Caki2 (cell line): ENCODE data around the gene UMPS. TPM values are rescaled to one million over a fixed set of nuclear protein-coding genes. Genes with fewer than 3 reads are reported as not detected.

Experiments used
- DNase-seq: peaks from one replicate; pipeline ENCODE4 v3.0.0-alpha.2; 2015; ENCODE audit warnings: low read depth
- in situ Hi-C: cut with HindIII; loops from 2 replicates; pipeline ENCODE4 v1.10.0; 2016; ENCODE audit warnings: low sequenced_read_pairs, low pct_unique_long_range_greater_than_20kb, mixed read lengths
- total RNA-seq: library from RNA; depleted of rRNA; stranded (reverse); fragments of >200 nt; shearing (Covaris generic); gene quantifications from 2 replicates; pipeline ENCODE4 v1.2.3, GENCODE V29; 2014; ENCODE audit warnings: low replicate concordance

Gene UMPS
- total RNA-seq, 1 experiment from 2014 or later, result 49.3 TPM

DNA sequence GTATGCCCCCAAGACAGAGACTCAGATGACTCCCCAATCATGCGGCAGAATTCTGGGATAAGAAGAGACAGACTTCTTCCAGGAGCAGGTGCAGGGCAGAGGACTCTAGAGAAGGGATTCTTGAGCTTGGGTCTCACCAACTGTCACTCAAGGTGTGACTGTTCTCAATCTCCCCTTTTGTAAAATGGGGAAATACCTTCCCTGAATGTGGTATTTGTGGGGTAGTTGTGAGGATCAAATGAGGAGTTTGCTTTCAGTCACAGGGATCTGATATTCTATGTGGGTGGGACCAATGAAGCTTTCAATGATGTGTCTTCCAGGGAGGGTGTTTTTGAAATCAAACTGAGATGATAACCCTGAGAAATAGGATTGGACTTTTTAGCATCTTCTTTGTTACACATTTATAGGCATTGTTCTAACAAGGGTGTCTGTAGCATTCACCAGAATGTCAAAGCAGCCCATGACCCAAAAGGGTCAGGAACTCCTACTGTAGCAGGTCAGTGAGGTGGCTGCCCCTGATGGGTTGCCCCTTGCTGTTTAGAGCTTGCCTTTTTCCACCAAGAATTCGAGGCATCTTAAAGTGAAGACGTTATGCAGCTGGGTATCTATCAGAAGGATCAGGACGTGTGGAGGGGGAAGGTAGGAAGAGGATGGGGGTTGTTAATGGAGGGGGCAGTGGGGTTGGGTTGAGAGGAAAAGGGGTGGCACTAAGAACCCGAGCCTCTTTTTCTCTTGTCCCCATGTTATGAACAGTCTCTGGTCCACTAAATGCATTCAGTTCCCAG, 28.8 kb downstream of the UMPS start:
- in situ Hi-C loops, result loop anchor here (25.0 kb wide), 1 partner anchor 128 kb away; the partner anchor contains the start of gene ITGB5
- DNase-seq, result no peak

DNA sequence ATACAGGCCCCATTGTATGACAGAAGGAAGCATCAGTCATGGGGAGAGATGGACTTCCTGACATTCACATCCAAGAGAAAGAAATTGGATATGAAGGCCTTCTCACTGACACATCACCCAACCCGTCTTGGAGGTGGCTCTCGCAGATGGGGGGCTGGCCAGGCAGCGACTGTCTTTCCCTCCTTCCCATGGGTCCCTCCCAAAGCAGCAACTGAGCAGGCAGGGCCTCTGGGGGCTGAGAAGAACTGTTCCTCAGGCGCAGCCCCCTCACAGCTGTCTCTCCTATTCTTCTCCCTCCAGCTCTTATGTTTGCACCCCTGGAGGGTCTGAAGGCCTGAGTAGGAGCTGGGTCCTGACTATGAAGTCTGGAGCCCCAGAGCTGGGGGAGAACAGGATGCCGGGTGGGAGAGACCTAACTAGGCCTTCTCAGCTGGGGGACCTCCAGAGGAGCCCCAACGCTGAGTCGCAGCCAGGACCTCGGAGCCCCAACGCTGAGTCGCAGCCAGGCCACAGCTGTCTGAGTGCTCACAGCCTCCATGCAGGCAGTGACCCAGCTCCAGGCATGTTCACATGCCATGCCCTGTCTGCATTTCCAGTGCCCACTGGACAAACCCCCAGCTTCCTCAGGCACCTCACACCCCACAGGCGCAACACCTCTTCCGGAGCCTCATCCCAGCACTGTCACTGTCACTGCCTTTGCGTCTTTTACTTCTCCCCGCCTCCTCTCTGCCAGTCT, 29.6 kb downstream of the UMPS start:
- no peak for DNase-seq
- in situ Hi-C loops, result loop anchor here (25.0 kb wide), 1 partner anchor 127 kb away; the partner anchor contains the start of gene ITGB5

DNA sequence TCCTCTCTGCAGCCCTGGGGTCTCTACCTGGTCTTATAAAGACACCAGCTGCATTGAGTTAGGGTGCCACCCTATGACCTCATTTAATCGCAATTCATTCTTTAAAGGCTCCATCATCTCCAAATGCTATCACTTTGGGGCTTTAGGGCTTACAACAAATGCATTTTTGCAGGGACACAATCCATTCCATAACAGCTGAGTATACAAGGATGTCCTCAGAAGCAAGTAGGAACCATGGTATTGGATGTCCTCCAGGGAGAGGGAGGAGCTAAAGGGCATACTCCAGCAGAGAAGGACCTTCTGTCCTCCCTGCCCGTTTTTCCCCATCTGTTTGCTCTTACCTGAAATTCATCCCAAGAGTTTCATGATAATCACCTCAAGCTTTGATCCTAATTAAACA, 30.3 kb downstream of the UMPS start:
- in situ Hi-C loops, result loop anchor here (25.0 kb wide), 1 partner anchor 127 kb away; the partner anchor contains the start of gene ITGB5
- peak; percentile 18 for DNase-seq

DNA sequence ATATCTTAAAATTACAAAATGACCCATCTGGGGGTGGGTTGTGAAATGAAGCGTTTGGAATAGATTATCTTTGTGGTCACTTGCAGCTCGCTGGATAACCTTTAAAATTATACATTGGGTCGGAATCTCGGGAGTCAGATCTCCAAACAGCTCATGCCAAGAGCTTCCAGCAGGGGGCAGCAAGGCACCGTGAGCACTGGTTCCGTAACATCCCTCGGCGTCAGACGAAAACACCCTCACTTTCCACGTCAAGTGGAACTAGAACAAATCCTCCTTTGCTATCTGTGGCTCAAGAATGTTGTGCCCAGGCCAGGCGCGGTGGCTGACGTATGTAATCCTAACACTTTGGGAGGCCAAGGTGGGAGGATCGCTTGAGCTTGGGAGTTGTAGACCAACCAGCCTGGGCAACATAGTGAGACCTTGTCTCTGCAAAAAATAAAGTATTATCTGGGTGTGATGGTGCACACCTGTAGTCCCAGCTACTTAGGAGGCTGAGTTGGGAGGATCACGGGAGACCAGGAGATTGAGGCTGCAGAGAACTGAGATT, 31.1 kb downstream of the UMPS start:
- in situ Hi-C loops, result loop anchor here (25.0 kb wide), 1 partner anchor 126 kb away; the partner anchor contains the start of gene ITGB5
- peak; percentile 61 for DNase-seq

DNA sequence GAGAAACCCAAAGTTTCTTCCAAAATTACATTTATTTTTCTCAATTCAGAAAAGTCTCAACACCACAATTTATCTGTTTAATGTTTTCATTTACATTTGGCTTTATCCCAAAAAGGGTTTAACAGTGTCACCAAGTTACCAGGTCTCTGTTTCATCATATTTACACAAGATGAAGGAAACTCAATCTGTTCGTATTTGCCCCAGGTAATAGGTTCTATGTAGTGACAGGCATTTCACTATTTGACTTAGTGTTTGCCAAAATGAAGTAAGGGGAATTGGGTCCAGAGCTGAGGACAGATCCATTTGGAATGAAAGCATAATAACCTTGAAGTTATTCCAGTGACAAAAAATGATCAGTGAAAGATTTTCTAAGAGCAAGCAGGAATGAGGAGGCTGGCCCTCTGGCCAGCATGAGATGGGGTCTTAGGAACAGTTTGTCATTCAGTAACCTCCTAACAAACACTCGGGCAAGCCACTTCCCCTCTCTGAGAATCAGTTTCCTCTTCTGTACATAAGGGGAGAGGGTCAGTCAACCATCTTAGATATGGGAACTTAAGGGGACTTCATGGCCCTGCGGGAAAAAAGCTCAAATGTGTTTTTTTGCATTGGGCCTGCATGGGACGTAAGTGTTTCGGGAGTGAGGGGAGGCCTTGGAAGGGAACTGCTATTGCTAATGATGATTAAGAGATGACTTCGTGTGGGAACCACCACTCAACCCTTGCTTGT, 31.8 kb downstream of the UMPS start:
- no peak for DNase-seq
- in situ Hi-C loops, result loop anchor here (25.0 kb wide), 1 partner anchor 125 kb away; the partner anchor contains the start of gene ITGB5

DNA sequence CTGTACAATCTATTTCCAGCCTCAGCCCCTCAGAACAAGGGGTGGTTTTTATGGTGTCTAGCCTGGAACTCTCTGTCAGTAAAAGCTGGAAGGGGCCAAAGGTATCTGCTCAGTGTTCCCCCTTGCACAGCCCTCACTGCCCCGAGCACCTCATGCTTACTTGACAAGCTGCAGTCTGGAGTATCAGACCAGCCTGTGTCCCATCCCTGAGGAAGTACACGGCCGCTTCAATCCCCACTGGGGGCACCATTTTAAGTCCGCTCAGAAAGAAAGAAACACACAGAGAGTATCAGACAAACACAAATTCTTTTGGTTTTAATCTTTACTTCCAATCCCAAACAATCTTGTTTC, 32.4 kb downstream of the UMPS start:
- DNase-seq, result no peak
- in situ Hi-C loops, result loop anchor here (25.0 kb wide), 1 partner anchor 125 kb away; the partner anchor contains the start of gene ITGB5

DNA sequence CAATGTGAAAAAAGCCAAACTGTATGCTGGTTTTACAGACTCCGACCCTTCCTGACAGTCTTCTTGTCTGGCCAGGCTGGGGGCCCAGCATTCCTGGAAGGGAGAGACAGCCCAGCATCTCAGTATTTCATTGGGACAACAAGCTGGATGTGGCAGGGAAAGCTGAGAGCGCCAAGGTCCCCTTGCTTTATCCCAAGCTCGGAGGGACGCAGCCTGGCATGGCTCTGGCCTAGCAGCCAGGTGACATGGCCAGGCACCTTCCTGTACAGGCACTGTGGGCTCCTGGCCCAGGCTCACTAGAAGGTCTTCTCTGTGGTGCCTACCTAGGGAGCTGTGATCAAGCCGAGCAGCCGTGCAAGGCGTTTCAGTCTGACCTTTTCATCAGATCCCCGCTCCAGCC, 33.0 kb downstream of the UMPS start:
- DNase-seq, result no peak
- in situ Hi-C loops, result loop anchor here (25.0 kb wide), 1 partner anchor 124 kb away; the partner anchor contains the start of gene ITGB5

DNA sequence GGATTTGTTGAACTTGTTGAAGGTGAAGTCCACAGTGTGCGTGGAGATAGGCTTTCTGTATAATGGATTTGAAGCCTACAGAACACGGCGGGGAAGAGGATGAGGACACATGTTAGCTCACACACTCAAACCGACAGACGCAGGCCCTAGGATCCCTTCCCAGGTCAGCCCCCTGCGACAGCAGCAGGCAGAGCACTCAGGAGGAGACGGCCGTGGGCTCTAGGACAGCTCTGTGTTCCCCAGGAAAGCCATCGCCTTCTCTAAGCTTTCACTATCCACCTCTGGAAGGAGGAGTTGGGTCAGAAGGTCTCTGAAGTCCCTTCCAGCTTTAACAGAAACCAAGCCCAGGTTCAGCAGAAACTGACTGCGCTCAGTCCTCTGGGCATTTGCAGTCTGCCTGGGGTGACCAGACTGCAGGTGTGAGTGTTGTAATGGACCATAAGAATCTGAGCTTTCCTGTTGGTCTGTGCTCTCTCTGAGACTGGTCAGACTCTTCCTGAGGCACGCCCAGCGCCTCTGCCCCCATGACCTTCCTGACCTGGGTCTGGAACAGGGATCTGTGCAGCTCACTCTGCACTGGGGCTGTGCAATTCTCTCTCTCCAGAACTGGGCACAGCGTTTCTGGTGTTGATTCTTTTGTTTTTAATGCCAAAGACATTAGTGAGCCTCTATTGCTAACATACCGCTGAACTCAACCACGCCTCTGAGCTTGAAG, 33.5 kb downstream of the UMPS start:
- no peak for DNase-seq
- in situ Hi-C loops, result loop anchor here (25.0 kb wide), 1 partner anchor 124 kb away; the partner anchor contains the start of gene ITGB5

DNA sequence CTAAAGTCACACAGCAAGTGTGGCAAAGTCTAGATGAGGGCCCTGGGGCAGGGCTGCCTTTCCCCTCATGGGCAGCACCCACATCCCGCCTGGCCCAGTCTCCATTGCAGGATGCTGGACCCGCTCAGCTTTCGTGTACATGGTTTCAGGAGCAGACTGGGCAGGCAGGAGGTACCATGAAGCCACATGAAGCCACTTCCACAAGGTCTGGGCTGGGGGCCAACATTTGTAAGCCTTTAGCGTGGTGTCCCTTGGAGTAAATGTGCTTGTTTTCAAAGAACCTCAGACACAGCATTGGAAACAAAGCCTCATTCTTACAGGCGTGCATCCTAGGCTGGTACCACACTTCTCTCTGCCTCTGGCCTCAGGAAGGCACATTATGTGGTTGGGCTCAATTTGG, 34.5 kb downstream of the UMPS start:
- DNase-seq, result no peak
- in situ Hi-C loops, result loop anchor here (25.0 kb wide), 1 partner anchor 123 kb away; the partner anchor contains the start of gene ITGB5

DNA sequence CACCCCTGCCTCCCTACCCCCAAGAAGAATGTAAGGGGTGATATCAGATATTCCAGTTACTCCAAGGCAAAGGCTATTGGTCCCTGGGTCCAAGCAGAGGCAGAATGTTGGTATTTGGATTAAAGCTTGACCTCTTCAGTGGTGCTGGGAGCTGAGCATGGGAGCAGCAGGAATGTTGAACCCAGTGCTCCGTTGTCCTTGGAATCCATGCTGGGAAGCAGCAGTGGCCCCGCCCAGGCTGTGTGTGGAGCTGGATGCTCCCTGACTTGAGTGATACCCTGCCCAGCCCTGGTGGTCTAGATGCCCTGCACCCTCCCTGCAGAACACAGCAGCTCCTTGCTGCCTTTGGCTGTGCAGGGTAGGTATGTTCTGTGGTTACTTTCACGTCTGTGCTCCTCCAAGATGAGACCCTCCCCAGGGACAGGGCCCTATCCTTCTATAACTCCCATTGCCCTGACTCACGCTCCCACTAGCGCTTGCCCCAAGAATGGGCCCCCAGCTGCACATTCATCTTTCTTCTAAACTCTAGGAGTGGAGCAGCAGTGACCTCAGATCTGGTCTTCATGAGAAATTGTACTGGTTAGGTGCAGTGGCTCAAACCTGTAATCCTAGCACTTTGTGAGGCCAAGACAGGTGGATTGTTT, 35.1 kb downstream of the UMPS start:
- in situ Hi-C loops, result loop anchor here (25.0 kb wide), 1 partner anchor 122 kb away; the partner anchor contains the start of gene ITGB5
- DNase-seq, result no peak

DNA sequence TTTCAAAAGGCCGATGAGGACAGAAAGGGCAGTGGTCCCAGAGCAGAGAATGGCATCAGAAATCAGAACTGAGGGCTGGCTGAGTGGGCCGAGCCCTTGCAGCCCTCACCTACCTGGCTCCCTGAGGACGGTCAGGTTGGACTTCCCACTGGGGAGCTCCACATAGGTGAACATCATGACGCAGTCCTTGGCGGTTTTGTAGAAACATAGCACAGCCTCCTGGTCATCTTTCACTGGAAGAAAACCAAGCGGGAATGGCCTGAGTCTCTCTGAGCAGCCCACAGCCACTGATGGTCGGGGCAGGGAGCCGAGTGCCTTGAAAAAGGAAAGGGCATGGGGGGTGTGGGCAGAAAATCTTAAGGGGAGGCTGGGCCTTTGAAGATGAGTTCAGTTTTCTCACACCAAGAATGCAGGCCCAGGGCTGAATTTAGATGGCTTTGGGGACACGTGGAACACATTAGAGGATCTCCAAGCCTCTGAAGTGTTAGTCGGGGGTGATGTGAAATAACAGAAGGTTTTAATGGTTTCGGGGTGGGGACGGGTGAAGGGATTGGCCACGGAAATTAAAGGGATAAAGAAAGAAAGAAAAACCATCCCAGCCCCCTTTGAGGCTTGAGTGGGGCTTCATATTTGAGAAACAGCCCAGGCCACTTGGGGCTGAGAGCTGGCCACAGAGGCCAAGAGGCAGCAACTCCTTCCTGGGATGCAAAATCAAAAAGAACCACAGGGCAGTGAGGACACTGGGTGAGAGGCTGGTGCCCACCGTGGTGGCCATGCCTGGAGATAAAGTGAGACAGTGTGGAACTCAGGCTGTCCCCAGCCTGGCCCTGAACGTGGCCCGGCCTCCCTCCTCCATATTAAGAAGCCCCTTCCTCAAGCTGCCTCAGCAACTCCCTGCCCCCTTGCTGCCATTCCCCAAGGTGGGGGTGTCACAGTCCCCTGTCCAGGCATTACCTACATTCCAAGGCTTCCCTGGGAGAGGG, 36.2 kb downstream of the UMPS start:
- DNase-seq, result no peak
- in situ Hi-C loops, result loop anchor here (25.0 kb wide), 1 partner anchor 121 kb away; the partner anchor contains the start of gene ITGB5

DNA sequence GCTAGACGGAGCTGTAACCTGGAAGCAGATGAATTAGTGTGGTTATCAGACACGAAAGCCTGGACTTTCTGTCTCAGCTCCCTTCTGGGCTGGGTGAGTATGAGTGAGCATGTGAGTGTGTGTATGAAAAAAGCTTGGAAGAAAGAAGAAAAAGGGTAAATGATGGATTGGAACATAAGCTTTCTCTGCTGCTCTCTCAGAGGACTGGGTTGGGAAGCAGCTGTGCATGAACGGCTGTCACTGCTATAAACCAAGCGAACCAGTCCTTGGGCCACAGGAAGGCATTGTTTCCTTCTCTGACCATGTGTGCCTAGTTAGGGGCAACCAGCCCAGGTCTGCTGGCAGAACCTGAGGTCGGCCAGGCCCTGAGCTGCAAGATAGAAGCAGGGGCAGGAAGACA, 37.0 kb downstream of the UMPS start:
- in situ Hi-C loops, result loop anchor here (25.0 kb wide), 1 partner anchor 120 kb away; the partner anchor contains the start of gene ITGB5
- no peak for DNase-seq

DNA sequence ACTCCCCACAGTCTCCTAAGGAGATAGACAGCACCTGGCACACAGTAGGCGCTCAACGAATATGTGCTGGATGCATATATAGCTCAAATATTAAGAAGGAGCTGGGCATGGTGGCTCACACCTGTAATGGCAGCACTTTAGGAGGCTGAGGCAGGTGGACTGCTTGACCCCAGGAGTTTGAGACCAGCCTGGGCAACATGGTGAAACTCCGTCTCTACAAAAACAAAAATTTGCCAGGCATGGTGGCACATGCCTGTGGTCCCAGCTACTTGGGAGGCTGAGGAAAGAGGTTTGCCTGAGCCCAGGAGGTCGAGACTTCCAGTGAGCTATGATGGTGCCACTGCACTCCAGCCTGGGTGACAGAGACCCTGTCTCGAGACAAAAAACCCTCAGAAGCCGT, 37.4 kb downstream of the UMPS start:
- in situ Hi-C loops, result loop anchor here (25.0 kb wide), 1 partner anchor 120 kb away; the partner anchor contains the start of gene ITGB5
- DNase-seq, result no peak

DNA sequence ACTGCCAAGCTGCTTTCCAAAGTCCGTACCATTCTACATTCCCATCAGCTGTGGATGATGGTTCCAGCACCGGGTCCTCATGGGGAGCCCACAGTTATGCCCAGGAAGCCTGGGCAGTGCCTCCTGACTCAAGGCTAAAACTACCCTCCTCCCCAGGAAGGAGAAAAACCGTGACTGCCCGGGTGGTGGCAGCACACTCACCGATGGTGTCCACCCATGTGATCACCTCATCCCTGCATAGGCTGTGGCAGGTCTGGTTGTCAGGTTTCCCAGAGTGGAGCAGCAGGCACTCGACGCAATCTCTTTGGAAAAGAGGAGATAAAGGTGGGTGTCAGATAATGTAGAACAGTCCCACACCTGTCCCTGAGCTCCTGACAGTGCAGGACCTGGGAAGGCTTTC, 38.6 kb downstream of the UMPS start:
- DNase-seq, result peak; percentile 36
- in situ Hi-C loops, result loop anchor here (25.0 kb wide), 1 partner anchor 118 kb away; the partner anchor contains the start of gene ITGB5

DNA sequence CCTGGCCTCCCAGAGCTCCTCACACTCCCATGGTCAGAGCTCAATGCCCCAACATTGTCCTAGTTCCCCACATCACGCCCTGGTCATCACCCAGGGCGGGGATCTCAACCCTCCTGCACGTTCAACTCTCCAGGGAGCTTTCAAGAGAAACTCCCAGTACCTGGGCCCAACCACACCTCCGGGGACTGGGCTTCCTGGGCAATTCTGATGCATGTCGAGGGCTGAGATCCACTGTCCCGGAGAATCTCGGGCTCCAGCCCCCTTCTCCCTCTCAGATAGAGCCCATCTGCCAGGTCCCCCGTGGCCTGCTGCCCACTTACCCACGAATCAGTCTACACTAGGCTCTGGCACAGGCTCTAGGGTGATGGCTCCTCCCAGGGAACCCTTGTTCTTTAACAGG, 39.2 kb downstream of the UMPS start:
- no peak for DNase-seq
- in situ Hi-C loops, result loop anchor here (25.0 kb wide), 1 partner anchor 118 kb away; the partner anchor contains the start of gene ITGB5
